Esophagus squamous epithelium (tissue), 4 donors: ENCODE data around the gene RFX1.

Experiments used
- CTCF ChIP-seq, 6 experiments: fragments of 450-650 bp in 4 of 6; fragments of 200-600 bp in 2 of 6; sonication (generic) in 2 of 6; IDR thresholded peaks; one replicate each; pipeline ENCODE4 v1.5.1; 2016 to 2019; ENCODE audit warnings: antibody characterized with exemption in 6 of 6, mild to moderate bottlenecking in 4 of 6, moderate library complexity in 4 of 6
- POLR2A ChIP-seq, 4 donors: fragments of 450-650 bp; IDR thresholded peaks; one replicate each; pipeline ENCODE4 v1.6.1; 2017; ENCODE audit warnings: antibody characterized with exemption in 4 of 4, mild to moderate bottlenecking in 4 of 4, moderate library complexity in 3 of 4

- TF ChIP-seq CTCF (IDR thresholded peaks at IDR 0.05): no peak
- TF ChIP-seq POLR2A (IDR thresholded peaks at IDR 0.05): no peak
Measured at GRCh38 chr19:13975870-13976269, 30.2 kb downstream of the RFX1 start.
